HG03354 (cell line): ENCODE data around the gene WDR36.

Source experiments
- ATAC-seq: cut with Tn5 transposase; IDR thresholded peaks from one replicate; pipeline ENCODE4 v1.9.1; 2021; ENCODE audit warnings: mild to moderate bottlenecking; ENCODE audit not compliant: unreplicated experiment, poor library complexity, severe bottlenecking

WDR36 gene

DNA sequence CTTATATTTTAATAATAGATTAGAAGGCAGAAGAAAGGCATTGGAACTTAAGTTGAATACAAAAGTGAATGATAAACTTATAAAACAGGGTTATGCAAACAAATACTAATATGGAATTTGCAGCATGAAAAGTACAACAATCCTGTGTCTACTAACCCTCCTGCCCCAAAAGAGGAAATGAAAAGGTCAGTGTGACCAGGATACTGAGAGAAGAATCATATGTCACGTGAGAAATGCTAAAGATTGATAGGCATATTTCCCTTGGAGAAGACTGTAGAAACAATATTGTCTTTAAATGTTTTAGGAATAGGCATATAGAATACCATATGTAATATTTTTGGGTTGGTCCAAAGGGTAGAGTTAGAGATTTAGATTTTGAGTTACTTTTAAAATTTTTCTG lies 3.8 kb downstream of the WDR36 start:
- no peak for ATAC-seq

GRCh38 chr5:111099058-111099778 lies 7.1 kb downstream of the WDR36 start:
- no peak for ATAC-seq

DNA sequence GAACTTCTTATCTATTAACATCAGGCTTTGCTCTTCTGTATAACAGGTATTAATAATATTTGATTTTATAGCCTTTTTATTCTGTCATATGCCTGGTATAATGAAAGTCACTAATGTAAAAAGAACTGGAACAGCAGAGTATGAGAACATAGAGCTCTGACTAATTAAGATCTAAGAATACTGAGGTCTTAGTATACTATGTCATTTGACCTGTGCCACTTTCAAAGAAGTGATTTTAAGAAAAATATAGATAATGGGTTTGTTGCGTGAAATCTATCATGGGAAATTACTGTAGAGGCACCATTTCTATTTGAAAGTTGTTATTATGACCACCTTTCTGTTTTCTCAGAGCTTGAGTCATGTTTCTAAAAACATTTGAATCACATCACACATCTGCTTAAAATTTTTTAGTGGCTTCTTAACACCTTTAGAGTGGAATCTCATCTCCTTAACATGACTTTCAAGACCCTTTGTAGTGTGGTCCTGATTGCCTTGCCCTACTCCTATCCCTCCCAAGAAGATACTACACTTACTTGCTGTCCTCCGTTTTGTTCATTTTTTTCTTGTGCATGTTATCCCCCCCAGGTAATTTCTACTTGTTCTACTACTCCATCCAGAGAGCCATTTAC lies 14.3 kb downstream of the WDR36 start:
- no peak for ATAC-seq

DNA sequence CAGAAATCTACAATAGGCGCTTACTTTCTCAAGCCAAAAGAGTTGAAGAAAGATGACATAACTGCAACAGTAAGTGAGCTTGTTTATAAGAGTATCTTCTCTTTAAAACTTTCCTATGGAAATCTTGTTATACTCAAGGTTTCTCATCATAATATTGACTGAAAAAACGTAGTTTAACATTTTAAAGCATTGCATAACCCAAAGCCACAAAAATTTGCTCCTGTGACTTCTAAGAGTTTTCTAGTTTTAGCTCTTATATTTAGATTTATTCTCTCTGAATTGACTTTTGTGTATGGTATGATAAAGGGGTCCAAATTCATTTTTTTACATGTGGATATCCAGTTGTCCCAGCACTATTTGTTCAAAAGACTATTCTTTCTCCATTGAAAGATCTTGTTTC lies 15.2 kb downstream of the WDR36 start:
- no peak for ATAC-seq

- ATAC-seq = no peak
Measured at GRCh38 chr5:111111956-111112355, 19.8 kb downstream of the WDR36 start.

GRCh38 chr5:111113678-111114077 lies 21.5 kb downstream of the WDR36 start:
- no peak for ATAC-seq

DNA sequence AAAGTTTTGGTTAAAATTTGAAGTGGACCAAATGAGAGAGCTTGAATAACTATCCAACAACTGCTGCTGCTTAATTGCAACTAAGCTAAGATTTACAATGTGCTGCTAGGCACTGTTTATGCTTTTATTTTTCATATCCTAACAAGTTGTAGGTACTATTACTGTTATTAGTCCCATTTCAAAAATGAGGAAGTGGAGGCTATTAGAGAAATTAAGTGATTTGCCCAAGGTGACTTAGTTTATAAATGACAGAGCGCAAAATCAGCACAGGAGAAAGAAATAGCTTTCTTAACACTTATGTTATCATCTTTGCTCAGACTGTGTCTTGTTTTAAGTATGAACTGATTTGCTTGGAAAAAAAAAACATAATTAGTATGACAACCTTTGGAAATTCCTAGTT lies 23.1 kb downstream of the WDR36 start:
- ATAC-seq = no peak

DNA sequence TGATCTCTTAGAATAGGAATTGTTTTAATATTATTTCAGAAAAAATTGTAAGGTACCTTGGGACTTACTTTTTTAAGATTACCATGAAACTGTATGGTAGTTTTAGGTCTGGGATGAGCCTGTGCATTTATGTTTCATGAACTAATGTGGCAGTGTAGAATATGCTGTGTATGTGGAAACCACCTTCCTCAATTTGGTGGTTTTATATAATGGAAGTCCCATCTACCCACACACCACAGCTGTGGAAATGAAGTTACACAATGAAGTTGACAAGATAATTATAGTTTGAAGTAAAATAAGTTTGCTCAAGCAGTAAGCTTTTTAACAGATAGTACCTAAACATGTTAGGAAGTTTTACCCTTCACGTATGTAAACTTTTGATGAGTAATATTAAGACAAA lies 24.4 kb downstream of the WDR36 start:
- no peak for ATAC-seq

DNA sequence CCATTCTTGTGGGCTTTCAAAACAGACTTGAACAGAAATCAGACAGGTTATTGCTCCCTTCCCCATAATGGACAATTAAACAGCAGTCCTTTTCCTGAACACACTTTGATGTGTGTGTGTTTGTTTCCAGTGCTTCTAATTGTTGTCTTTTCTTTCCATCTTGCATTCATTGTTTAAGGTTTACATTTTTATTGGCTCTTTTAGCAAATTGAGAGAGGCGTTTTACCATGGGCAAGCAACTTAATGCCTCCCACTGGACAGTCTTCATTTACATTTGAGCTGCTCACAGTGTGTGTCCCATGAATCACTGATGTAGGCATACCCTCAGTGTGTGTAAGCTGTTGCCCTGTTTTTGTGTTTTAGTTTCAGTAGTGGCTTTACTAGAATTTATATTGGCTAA lies 25.0 kb downstream of the WDR36 start:
- no peak for ATAC-seq

GRCh38 chr5:111119221-111119620 lies 27.1 kb downstream of the WDR36 start:
- ATAC-seq = no peak

DNA sequence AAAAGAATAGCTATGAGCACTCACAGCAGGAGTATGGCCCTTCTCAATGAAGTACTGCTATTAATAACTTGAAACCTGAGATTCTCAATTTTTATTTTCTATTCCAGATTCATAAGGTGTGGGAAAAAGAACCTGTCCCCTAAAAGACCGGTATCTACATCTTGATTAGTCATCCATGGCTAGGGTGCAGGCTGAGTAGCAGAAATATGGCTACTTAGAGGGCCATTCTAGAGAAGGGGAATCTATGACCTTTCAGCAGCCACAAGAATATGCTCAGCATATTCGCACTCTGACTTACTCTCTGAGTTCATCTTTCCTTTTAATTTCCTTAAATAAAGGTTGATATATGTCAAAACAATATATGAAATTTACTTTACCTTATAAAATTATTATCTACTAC lies 27.7 kb downstream of the WDR36 start:
- ATAC-seq = no peak

DNA sequence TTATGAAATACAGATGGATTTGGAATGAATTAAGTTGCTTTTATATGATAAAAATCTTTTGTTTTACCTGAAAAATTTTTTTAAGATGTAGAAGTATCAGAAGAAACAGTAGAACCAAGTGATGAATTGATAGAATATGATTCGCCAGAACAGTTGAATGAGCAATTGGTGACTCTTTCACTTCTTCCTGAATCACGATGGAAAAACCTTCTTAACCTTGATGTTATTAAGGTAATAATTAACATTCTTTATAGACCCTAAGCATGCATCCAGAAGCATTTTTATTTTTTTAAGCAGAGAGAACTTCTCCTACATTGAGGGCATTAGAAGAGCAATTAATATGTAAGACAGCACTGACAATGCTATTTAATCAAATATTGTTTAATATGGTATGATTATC lies 28.8 kb downstream of the WDR36 start:
- no peak for ATAC-seq

DNA sequence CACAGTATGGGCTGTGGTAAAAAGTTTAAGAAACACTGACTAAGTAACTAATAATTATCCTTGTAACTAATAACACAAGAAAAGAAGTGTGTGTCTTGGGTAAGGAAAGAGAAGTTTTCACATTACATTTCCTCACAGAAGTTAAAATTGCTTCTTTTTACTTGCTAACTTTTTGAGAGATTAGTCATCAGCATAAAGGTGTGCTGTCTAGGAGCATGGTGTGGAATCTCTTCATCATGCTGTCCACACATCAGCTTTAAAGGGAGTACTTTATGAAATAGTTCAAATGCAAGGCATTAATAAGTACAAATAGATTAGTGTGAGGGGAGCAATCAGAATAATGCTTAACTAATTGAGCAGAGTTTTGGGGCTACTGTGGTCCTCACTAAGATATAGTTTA lies 29.8 kb downstream of the WDR36 start:
- ATAC-seq = peak; percentile 17

DNA sequence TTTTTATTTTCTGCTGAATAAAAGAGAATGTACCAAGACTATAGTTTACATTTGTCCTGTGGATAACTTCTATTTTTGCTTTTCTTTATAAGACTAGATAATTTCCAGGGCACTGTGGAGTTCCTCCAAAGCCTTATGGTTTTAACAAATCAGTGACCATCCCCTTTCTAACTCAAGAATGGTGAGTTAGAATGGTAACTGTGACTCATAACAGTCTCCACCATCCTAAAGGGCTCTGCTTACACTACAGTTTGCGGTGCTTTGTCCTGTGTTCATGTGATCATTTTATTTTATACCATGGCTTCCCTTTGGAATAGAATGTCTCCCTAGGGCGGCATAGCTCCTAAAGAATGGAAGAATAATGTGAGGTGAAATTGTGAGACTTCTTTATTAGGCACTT lies 30.2 kb downstream of the WDR36 start:
- peak; percentile 68 for ATAC-seq

DNA sequence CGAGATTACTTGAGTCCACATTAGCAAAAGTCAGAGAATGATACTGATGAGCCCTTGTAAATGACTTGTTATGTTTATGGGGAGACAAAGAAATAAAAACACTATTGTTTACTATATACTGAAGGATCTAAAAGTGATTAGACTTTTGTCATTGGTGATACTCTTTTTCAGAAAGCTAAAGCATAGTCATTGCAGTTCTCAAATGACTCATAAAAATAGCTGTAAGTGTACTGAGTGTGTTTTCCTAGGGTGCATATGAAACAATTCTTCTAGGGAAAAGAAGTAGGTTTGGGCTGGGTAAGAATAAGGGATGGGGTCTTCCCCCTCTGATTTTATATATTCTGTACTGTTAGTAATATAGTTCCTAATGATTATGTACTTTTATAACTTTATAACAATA lies 32.6 kb downstream of the WDR36 start:
- no peak for ATAC-seq

DNA sequence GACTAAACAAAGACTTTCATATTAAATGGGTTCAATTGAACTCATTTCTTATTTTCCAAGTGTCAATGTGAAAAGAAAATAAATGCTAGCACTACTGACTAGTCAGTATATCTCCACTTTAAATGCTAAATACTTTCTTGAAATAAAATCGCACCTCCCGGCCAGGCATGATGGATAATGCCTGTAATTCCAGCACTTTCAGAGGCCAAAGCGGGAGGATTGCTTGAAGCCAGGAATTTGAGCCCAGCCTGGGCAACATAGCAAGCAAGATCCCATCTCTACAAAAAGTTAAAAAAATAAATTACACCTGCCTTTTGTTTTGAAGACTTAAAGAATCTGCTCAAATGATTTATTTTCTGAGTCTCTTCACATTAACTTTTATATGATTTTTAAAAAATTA lies 34.7 kb downstream of the WDR36 start:
- no peak for ATAC-seq

GRCh38 chr5:111127453-111128195 lies 35.5 kb downstream of the WDR36 start:
- ATAC-seq = no peak

GRCh38 chr5:111129938-111130337 lies 37.8 kb downstream of the WDR36 start:
- no peak for ATAC-seq

GRCh38 chr5:111131356-111131755 lies 39.2 kb downstream of the WDR36 start:
- ATAC-seq = no peak

DNA sequence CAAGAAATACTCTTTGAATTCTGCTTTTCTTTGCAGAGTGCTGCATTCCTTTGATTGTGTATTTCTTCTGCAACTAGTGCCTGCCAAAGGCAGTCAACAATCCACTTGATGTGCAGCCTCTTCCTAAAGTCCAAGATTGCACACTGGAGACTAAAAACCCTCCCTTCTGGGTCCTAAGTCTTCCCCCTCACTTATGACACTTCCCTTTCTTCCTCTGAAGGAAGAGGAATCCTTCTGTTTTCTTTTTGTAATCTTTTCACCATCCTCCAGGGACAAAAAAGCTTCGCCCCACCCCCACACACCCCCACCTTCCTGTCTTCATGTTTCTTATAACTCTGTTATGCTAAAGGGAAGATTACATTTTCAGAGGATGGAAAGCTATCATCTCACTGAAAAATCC lies 39.9 kb downstream of the WDR36 start:
- ATAC-seq = no peak
